WTC11 (cell line): ENCODE measurements around the gene ZSWIM6. TPM values are rescaled to one million over a fixed set of nuclear protein-coding genes. Genes with fewer than 3 reads are reported as not detected.

Experiments used
- ATAC-seq: fragments of 200-7000 bp; cut with Tn5 transposase; 2 replicates; pipeline ENCODE4 v1.10.0; 2021; ENCODE audit warnings: mild to moderate bottlenecking, moderate library complexity
- CTCF ChIA-PET: fragments of 300-600 bp; sonication (Branson Sonifier 250); formaldehyde crosslinking; loops from one replicate; lab custom pipeline; 2021; ENCODE audit warnings: antibody characterized with exemption; lab: Charles Lee
- POLR2A ChIA-PET: fragments of 350-600 bp; sonication (Branson Sonifier 250); formaldehyde crosslinking; loops from one replicate; lab custom pipeline; 2021; ENCODE audit warnings: antibody characterized with exemption; lab: Charles Lee
- DNase-seq: peaks from one replicate; pipeline ENCODE4 v3.0.0; 2021; ENCODE audit warnings: low spot score
- H3K27ac Mint-ChIP-seq: 2 replicates; pipeline ENCODE4 v1.8.0; 2021; ENCODE audit warnings: mixed read lengths
- H3K27me3 Mint-ChIP-seq: 2 replicates; pipeline ENCODE4 v1.8.0; 2021; ENCODE audit warnings: low read depth, mild to moderate bottlenecking, moderate library complexity, mixed read lengths
- H3K36me3 Mint-ChIP-seq: 2 replicates; pipeline ENCODE4 v1.8.0; 2021; ENCODE audit warnings: mixed read lengths
- H3K4me1 Mint-ChIP-seq: 2 replicates; pipeline ENCODE4 v1.8.0; 2022; ENCODE audit warnings: mixed read lengths
- H3K4me3 Mint-ChIP-seq: 2 replicates; pipeline ENCODE4 v1.8.0; 2021; ENCODE audit warnings: mild to moderate bottlenecking, moderate library complexity, mixed read lengths
- H3K9me3 Mint-ChIP-seq: 2 replicates; pipeline ENCODE4 v1.8.0; 2021; ENCODE audit warnings: mixed read lengths
- EMX1 ChIP-seq: fragments of 250-450 bp; sonication (Bioruptor Pico); IDR thresholded peaks from 2 replicates; pipeline ENCODE4 v1.8.0; 2021; ENCODE audit warnings: mild to moderate bottlenecking
- FOXJ3 ChIP-seq: sonication (generic); formaldehyde crosslinking; IDR thresholded peaks from 2 replicates; pipeline ENCODE4 v1.9.0; 2021; ENCODE audit warnings: missing genetic modification reagents, mild to moderate bottlenecking, borderline replicate concordance
- FOXK1 ChIP-seq: sonication (generic); formaldehyde crosslinking; IDR thresholded peaks from 2 replicates; pipeline ENCODE4 v1.8.0; 2022; ENCODE audit warnings: mild to moderate bottlenecking, moderate library complexity, missing genetic modification reagents
- FOXP1 ChIP-seq: sonication (generic); formaldehyde crosslinking; IDR thresholded peaks from 2 replicates; pipeline ENCODE4 v1.8.0; 2022; ENCODE audit warnings: missing genetic modification reagents, mild to moderate bottlenecking, moderate library complexity, borderline replicate concordance
- MYBL2 ChIP-seq: sonication (generic); formaldehyde crosslinking; IDR thresholded peaks from 2 replicates; pipeline ENCODE4 v1.8.1; 2023; ENCODE audit warnings: mild to moderate bottlenecking, moderate library complexity, missing genetic modification reagents
- NFE2L1 ChIP-seq: sonication (generic); formaldehyde crosslinking; IDR thresholded peaks from 2 replicates; pipeline ENCODE4 v1.8.1; 2023; ENCODE audit warnings: missing genetic modification reagents
- NR1H2 ChIP-seq: sonication (generic); formaldehyde crosslinking; IDR thresholded peaks from 2 replicates; pipeline ENCODE4 v1.9.0; 2021; ENCODE audit warnings: mild to moderate bottlenecking, moderate library complexity, missing genetic modification reagents
- RORB ChIP-seq: fragments of 250-450 bp; sonication (Bioruptor Pico); IDR thresholded peaks from 2 replicates; pipeline ENCODE4 v1.9.0; 2021; ENCODE audit warnings: mild to moderate bottlenecking
- SMAD4 ChIP-seq: sonication (generic); formaldehyde crosslinking; IDR thresholded peaks from 2 replicates; pipeline ENCODE4 v1.8.0; 2022; ENCODE audit warnings: mild to moderate bottlenecking, missing genetic modification reagents
- SOX15 ChIP-seq: fragments of 250-450 bp; sonication (Bioruptor Pico); IDR thresholded peaks from 2 replicates; pipeline ENCODE4 v1.9.0; 2021; ENCODE audit warnings: mild to moderate bottlenecking
- TEAD1 ChIP-seq: sonication (generic); formaldehyde crosslinking; IDR thresholded peaks from 2 replicates; pipeline ENCODE4 v1.8.0; 2022; ENCODE audit warnings: mild to moderate bottlenecking, missing genetic modification reagents
- TEAD4 ChIP-seq: sonication (generic); formaldehyde crosslinking; IDR thresholded peaks from 2 replicates; pipeline ENCODE4 v1.8.0; 2022; ENCODE audit warnings: mild to moderate bottlenecking, missing genetic modification reagents
- TP53 ChIP-seq: sonication (generic); formaldehyde crosslinking; IDR thresholded peaks from 2 replicates; pipeline ENCODE4 v1.8.1; 2023; ENCODE audit warnings: mild to moderate bottlenecking, missing genetic modification reagents
- ZNF263 ChIP-seq: sonication (generic); formaldehyde crosslinking; IDR thresholded peaks from 2 replicates; pipeline ENCODE4 v1.8.1; 2022; ENCODE audit warnings: low read depth, mild to moderate bottlenecking, moderate library complexity, missing genetic modification reagents
- ZNF423 ChIP-seq: fragments of 250-450 bp; sonication (Bioruptor Pico); IDR thresholded peaks from 2 replicates; pipeline ENCODE4 v2.1.2; 2022; ENCODE audit warnings: mild to moderate bottlenecking, moderate library complexity
- ZNF671 ChIP-seq: fragments of 250-450 bp; sonication (Bioruptor Pico); IDR thresholded peaks from 2 replicates; pipeline ENCODE4 v1.8.0; 2021; ENCODE audit warnings: mild to moderate bottlenecking
- total RNA-seq: library from RNA; stranded (reverse); gene quantifications from 3 replicates; pipeline ENCODE4 v1.2.3, GENCODE V29; 2021
- TF ChIP-seq, protein P1 (sequence below): sonication (generic); formaldehyde crosslinking; IDR thresholded peaks from 2 replicates; pipeline ENCODE4 v1.8.1; 2023; ENCODE audit warnings: mild to moderate bottlenecking, missing genetic modification reagents
- TF ChIP-seq, protein P2 (sequence below): sonication (generic); formaldehyde crosslinking; IDR thresholded peaks from 2 replicates; pipeline ENCODE4 v1.8.1; 2022; ENCODE audit warnings: mild to moderate bottlenecking, missing genetic modification reagents, moderate library complexity, borderline replicate concordance
- TF ChIP-seq, protein P3 (sequence below): sonication (generic); formaldehyde crosslinking; IDR thresholded peaks from 2 replicates; pipeline ENCODE4 v1.8.1; 2022; ENCODE audit warnings: low read depth, mild to moderate bottlenecking, moderate library complexity, missing genetic modification reagents, borderline replicate concordance
- TF ChIP-seq, protein P4 (sequence below): sonication (generic); formaldehyde crosslinking; IDR thresholded peaks from 2 replicates; pipeline ENCODE4 v1.8.1; 2023; ENCODE audit warnings: mild to moderate bottlenecking, missing genetic modification reagents
- TF ChIP-seq, protein P5 (sequence below): sonication (generic); formaldehyde crosslinking; IDR thresholded peaks from 2 replicates; pipeline ENCODE4 v1.8.0; 2022; ENCODE audit warnings: mild to moderate bottlenecking, missing genetic modification reagents

The ZSWIM6 gene
- total RNA-seq, 1 experiment from 2014 or later, result 12.5 TPM

DNA sequence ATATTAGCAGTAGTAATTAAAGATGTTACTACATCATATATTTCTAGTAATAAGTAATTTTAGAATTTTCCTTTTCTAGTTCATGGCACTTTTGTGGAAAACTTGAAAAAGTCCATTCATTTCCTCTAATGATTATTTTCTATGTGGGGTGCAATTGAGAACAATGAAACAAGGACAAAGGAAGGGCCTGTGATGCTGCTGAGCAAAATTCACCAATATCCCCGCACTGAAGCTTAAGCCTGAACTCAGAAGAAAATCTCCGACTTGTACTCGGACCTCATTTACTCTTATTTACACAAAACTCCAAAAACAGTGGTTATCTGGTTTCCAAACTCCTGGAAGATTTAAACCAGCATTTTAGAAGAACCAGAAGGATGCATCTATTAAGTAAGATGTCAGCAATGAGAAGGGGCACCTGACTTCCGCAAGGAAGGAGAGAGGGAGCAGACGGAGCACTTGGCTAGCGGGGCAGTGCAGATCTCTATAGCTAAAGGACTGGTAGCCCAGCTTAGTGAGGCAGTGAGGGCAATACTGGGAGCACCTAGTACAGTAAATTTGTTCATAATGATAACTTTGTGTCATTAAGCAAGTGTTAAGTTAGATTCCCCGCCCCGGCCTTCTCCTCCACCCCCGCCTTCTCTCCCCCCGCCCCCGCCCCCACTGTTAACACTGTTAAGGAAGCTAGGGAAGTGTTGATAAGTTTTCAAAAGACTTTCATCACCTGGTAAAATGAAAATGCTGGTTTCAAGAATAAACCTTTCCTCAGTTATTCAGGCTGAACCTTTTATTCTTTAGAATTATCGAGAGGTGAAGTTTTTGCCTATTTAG lies 123.3 kb downstream of the ZSWIM6 start:
- no peak for DNase-seq
- ChIA-PET POLR2A (interaction anchor here (0.6 to 1.1 kb wide), 3 partner anchors 8 to 124 kb away, joined by 3 to 8 read pairs (median 4); no protein-coding TSS in a partner anchor), CTCF (interaction anchor here (0.5 kb wide), 1 partner anchor 688 kb away, joined by 3 read pairs; no protein-coding TSS in a partner anchor)
- Mint-ChIP-seq H3K4me3 (peak overlapping the region; percentile 11; the same call in 1 of the 2 replicates), H3K9me3 (no peaks in the 10 kb centered on the region), H3K36me3 (no peaks in the 10 kb centered on the region), H3K27me3 (no peaks in the 10 kb centered on the region)
- TF ChIP-seq, protein P1, sequence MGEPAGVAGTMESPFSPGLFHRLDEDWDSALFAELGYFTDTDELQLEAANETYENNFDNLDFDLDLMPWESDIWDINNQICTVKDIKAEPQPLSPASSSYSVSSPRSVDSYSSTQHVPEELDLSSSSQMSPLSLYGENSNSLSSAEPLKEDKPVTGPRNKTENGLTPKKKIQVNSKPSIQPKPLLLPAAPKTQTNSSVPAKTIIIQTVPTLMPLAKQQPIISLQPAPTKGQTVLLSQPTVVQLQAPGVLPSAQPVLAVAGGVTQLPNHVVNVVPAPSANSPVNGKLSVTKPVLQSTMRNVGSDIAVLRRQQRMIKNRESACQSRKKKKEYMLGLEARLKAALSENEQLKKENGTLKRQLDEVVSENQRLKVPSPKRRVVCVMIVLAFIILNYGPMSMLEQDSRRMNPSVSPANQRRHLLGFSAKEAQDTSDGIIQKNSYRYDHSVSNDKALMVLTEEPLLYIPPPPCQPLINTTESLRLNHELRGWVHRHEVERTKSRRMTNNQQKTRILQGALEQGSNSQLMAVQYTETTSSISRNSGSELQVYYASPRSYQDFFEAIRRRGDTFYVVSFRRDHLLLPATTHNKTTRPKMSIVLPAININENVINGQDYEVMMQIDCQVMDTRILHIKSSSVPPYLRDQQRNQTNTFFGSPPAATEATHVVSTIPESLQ (CRISPR knock-in tag), result no peak
- TF ChIP-seq, all 79 proteins: peak for 0
- Mint-ChIP-seq H3K4me1 (peaks cover 20% of the 10 kb centered on the region), H3K27ac (peak overlapping the region; percentile 64; the same call in 1 of the 2 replicates)
- peak; percentile 89 for ATAC-seq

DNA sequence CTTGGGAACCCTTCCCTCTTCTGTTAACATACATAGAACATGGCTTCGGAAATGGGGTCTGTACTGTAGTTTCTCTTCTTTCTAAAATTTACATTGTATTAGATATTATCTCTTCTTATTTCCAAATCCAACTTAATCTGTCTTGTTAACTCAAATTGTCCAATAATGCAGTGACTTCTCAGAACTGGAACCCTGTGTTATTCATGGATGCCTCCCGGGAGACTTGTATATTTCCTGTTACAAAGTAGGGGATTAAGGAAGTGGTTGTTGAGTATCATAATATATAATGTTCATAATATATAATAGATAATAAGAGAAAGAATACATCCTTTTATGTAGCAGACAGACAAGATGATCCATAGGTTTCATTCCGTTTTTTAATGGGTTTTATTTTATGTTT lies 128.4 kb downstream of the ZSWIM6 start:
- Mint-ChIP-seq H3K4me1 (peaks cover 24% of the 10 kb centered on the region), H3K36me3 (no peaks in the 10 kb centered on the region), H3K27me3 (no peaks in the 10 kb centered on the region), H3K4me3 (no peak overlapping the region), H3K27ac (no peak overlapping the region), H3K9me3 (no peaks in the 10 kb centered on the region)
- POLR2A ChIA-PET, result no interaction called here
- ATAC-seq, result no peak
- DNase-seq, result no peak
- no peak for TF ChIP-seq SMAD4 (CRISPR knock-in tag)
- no peak for TF ChIP-seq ZNF423
- TF ChIP-seq FOXJ3 (CRISPR knock-in tag), result no peak
- CTCF ChIA-PET, result no interaction called here

DNA sequence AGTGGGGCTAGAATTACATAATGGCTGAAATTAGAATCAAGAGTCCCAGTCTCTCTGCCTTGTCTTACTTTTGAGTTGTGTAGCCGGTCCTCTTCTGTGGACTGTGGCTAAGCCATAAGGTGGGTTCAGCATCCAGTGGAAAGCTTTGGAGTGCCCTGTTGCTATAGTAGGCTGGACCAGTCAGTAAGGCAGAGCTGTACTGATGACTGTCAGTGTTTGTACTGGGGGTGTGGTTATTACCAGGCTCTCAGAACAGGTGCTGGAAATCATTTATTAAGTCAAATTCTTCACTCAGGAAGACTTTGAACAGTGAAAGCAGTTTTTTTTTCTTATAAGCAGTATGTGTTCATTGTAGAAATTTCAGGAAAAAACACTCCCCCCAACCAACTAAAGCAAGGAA lies 129.4 kb downstream of the ZSWIM6 start:
- TF ChIP-seq TP53 (CRISPR knock-in tag) (no peak), TEAD4 (CRISPR knock-in tag) (no peak), FOXP1 (CRISPR knock-in tag) (no peak), MYBL2 (CRISPR knock-in tag) (no peak), NR1H2 (CRISPR knock-in tag) (no peak), EMX1 (CRISPR knock-in tag) (no peak), NFE2L1 (CRISPR knock-in tag) (no peak), SOX15 (CRISPR knock-in tag) (no peak), RORB (no peak), ZNF671 (CRISPR knock-in tag) (no peak), FOXK1 (CRISPR knock-in tag) (no peak), ZNF263 (no peak), TEAD1 (CRISPR knock-in tag) (no peak)
- TF ChIP-seq, protein P2, sequence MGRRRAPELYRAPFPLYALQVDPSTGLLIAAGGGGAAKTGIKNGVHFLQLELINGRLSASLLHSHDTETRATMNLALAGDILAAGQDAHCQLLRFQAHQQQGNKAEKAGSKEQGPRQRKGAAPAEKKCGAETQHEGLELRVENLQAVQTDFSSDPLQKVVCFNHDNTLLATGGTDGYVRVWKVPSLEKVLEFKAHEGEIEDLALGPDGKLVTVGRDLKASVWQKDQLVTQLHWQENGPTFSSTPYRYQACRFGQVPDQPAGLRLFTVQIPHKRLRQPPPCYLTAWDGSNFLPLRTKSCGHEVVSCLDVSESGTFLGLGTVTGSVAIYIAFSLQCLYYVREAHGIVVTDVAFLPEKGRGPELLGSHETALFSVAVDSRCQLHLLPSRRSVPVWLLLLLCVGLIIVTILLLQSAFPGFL (CRISPR knock-in tag), result no peak
- TF ChIP-seq, protein P3, sequence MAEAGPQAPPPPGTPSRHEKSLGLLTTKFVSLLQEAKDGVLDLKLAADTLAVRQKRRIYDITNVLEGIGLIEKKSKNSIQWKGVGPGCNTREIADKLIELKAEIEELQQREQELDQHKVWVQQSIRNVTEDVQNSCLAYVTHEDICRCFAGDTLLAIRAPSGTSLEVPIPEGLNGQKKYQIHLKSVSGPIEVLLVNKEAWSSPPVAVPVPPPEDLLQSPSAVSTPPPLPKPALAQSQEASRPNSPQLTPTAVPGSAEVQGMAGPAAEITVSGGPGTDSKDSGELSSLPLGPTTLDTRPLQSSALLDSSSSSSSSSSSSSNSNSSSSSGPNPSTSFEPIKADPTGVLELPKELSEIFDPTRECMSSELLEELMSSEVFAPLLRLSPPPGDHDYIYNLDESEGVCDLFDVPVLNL (CRISPR knock-in tag), result no peak
- TF ChIP-seq, protein P4, sequence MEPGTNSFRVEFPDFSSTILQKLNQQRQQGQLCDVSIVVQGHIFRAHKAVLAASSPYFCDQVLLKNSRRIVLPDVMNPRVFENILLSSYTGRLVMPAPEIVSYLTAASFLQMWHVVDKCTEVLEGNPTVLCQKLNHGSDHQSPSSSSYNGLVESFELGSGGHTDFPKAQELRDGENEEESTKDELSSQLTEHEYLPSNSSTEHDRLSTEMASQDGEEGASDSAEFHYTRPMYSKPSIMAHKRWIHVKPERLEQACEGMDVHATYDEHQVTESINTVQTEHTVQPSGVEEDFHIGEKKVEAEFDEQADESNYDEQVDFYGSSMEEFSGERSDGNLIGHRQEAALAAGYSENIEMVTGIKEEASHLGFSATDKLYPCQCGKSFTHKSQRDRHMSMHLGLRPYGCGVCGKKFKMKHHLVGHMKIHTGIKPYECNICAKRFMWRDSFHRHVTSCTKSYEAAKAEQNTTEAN (CRISPR knock-in tag), result no peak
- TF ChIP-seq, protein P5, sequence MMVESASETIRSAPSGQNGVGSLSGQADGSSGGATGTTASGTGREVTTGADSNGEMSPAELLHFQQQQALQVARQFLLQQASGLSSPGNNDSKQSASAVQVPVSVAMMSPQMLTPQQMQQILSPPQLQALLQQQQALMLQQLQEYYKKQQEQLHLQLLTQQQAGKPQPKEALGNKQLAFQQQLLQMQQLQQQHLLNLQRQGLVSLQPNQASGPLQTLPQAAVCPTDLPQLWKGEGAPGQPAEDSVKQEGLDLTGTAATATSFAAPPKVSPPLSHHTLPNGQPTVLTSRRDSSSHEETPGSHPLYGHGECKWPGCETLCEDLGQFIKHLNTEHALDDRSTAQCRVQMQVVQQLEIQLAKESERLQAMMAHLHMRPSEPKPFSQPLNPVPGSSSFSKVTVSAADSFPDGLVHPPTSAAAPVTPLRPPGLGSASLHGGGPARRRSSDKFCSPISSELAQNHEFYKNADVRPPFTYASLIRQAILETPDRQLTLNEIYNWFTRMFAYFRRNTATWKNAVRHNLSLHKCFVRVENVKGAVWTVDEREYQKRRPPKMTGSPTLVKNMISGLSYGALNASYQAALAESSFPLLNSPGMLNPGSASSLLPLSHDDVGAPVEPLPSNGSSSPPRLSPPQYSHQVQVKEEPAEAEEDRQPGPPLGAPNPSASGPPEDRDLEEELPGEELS (CRISPR knock-in tag), result no peak
- ChIA-PET CTCF (no interaction called here), POLR2A (interaction anchor here (0.6 kb wide), 1 partner anchor 79 kb away, joined by 3 read pairs; no protein-coding TSS in a partner anchor)
- Mint-ChIP-seq H3K27me3 (no peaks in the 10 kb centered on the region), H3K36me3 (no peaks in the 10 kb centered on the region), H3K27ac (no peak overlapping the region), H3K4me3 (no peak overlapping the region), H3K4me1 (peaks cover 24% of the 10 kb centered on the region), H3K9me3 (no peaks in the 10 kb centered on the region)
- no peak for ATAC-seq
- no peak for DNase-seq
